ENCODE measurements around the gene ZFC3H1. TPM values are rescaled to one million over a fixed set of nuclear protein-coding genes. Genes with fewer than 3 reads are reported as not detected.

The ZFC3H1 gene
- total and polyA plus RNA-seq, 2 of the 13 experiments (the other 11 are each of a cell fraction or from before 2014, with no cell fraction given): 17.1 to 38.3 TPM

DNA sequence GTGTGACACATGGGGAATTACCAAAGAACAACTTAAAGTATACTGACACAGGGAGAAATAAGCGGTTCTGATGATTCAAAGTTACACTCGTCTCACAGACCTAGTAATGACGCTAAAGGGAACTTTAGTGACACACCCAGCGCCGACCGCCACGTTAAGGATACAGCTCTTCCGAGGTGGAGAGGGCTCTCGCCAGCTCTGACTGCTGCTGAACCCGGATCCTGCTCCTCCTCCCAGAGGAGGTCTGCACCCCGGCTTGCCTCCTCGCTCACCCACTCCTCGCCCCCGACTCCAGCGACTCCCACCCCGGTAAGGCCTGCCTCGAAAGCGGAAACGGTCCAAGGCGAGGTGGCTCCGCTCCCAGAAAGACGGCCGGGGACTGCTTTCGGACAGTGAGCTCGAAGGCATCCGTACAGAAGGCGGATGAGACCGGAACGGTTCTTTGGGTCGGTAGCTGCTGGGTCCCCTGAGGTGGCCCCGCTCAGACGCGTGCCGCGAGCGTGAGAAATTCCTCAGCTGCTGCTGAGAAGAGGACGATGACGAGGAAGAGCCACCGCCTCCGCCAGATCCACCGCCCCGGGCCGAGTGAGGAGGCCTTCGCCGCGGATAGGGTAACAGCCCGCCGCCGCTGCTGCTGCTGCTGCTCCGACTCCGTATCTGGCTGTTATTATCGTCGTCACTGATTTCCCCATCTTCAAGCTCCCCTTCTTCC, 643 bp downstream of the ZFC3H1 start (continued):
- TF ChIP-seq, protein P1, sequence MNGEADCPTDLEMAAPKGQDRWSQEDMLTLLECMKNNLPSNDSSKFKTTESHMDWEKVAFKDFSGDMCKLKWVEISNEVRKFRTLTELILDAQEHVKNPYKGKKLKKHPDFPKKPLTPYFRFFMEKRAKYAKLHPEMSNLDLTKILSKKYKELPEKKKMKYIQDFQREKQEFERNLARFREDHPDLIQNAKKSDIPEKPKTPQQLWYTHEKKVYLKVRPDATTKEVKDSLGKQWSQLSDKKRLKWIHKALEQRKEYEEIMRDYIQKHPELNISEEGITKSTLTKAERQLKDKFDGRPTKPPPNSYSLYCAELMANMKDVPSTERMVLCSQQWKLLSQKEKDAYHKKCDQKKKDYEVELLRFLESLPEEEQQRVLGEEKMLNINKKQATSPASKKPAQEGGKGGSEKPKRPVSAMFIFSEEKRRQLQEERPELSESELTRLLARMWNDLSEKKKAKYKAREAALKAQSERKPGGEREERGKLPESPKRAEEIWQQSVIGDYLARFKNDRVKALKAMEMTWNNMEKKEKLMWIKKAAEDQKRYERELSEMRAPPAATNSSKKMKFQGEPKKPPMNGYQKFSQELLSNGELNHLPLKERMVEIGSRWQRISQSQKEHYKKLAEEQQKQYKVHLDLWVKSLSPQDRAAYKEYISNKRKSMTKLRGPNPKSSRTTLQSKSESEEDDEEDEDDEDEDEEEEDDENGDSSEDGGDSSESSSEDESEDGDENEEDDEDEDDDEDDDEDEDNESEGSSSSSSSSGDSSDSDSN (CRISPR knock-in tag; IDR thresholded peaks at IDR 0.05): peak; percentile 90
- TF ChIP-seq, protein P2, sequence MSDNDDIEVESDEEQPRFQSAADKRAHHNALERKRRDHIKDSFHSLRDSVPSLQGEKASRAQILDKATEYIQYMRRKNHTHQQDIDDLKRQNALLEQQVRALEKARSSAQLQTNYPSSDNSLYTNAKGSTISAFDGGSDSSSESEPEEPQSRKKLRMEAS (IDR thresholded peaks at IDR 0.05): peak; percentile 11; the same call in 1 of the 2 replicates
- TF ChIP-seq ZFX (CRISPR knock-in tag; IDR thresholded peaks at IDR 0.05; ENCODE audit: low read depth) (peak; percentile 77; the same call in 1 of the 2 replicates), ZFP82 (CRISPR knock-in tag; IDR thresholded peaks at IDR 0.05; ENCODE audit: borderline replicate concordance) (0 out of 2 replicates have a peak, but pooled peaks have one; percentile 6), ZNF773 (CRISPR knock-in tag; IDR thresholded peaks at IDR 0.05; ENCODE audit: borderline replicate concordance) (peak; percentile 47; the same call in 1 of the 2 replicates), ELF4 (CRISPR knock-in tag; IDR thresholded peaks at IDR 0.05; ENCODE audit: borderline replicate concordance) (peak; percentile 30; the same call in 1 of the 2 replicates), TSC22D2 (CRISPR knock-in tag; IDR thresholded peaks at IDR 0.05; ENCODE audit: borderline replicate concordance) (0 out of 2 replicates have a peak, but pooled peaks have one; percentile 12), TAF15 (IDR thresholded peaks at IDR 0.05; ENCODE audit: low read depth, low read length, poor library complexity, severe bottlenecking) (peak; percentile 52), MYC (CRISPR knock-in tag; IDR thresholded peaks at IDR 0.05; ENCODE audit: borderline replicate concordance) (peak; percentile 45; the same call in 1 of the 2 replicates), ZNF652 (CRISPR knock-in tag; IDR thresholded peaks at IDR 0.05; ENCODE audit: borderline replicate concordance, low read depth) (no peak), TGIF2 (CRISPR knock-in tag; IDR thresholded peaks at IDR 0.05) (0 out of 2 replicates have a peak, but pooled peaks have one; percentile 33), ZFY (CRISPR knock-in tag; IDR thresholded peaks at IDR 0.05) (no peak; the same call in 1 of the 2 replicates), ZNF33B (CRISPR knock-in tag; IDR thresholded peaks at IDR 0.05) (0 out of 2 replicates have a peak, but pooled peaks have one; percentile 25), SIN3A (IDR thresholded peaks at IDR 0.05; ENCODE audit: borderline replicate concordance, low read depth, low read length) (peak; percentile 39; the same call in 1 of the 2 replicates), KDM5B (CRISPR knock-in tag; IDR thresholded peaks at IDR 0.05; ENCODE audit: borderline replicate concordance) (peak; percentile 47; the same call in 1 of the 2 replicates), ZMYM4 (CRISPR knock-in tag; IDR thresholded peaks at IDR 0.05) (peak; percentile 42; the same call in 1 of the 2 replicates), SP5 (CRISPR knock-in tag; IDR thresholded peaks at IDR 0.05; ENCODE audit: borderline replicate concordance, low read depth) (0 out of 2 replicates have a peak, but pooled peaks have one; percentile 13), GABPA (IDR thresholded peaks at IDR 0.05; ENCODE audit: low read depth, low read length) (peak; percentile 42), GABPA (CRISPR knock-in tag; IDR thresholded peaks at IDR 0.05; ENCODE audit: low read depth) (no peak), NCOR1 (IDR thresholded peaks at IDR 0.05; ENCODE audit: borderline replicate concordance, low read length) (no peak)
- TF ChIP-seq, protein P3, sequence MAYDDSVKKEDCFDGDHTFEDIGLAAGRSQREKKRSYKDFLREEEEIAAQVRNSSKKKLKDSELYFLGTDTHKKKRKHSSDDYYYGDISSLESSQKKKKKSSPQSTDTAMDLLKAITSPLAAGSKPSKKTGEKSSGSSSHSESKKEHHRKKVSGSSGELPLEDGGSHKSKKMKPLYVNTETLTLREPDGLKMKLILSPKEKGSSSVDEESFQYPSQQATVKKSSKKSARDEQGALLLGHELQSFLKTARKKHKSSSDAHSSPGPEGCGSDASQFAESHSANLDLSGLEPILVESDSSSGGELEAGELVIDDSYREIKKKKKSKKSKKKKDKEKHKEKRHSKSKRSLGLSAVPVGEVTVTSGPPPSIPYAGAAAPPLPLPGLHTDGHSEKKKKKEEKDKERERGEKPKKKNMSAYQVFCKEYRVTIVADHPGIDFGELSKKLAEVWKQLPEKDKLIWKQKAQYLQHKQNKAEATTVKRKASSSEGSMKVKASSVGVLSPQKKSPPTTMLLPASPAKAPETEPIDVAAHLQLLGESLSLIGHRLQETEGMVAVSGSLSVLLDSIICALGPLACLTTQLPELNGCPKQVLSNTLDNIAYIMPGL (CRISPR knock-in tag; IDR thresholded peaks at IDR 0.05; ENCODE audit: borderline replicate concordance in 1 of 2, low read depth in 1 of 2): peak in 1 of 2 experiments; percentile 71; a peak in 1 of 4 replicates
- TF ChIP-seq, protein P4, sequence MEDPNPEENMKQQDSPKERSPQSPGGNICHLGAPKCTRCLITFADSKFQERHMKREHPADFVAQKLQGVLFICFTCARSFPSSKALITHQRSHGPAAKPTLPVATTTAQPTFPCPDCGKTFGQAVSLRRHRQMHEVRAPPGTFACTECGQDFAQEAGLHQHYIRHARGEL (CRISPR knock-in tag; IDR thresholded peaks at IDR 0.05): 0 out of 2 replicates have a peak, but pooled peaks have one; percentile 54
- TF ChIP-seq, protein P5, sequence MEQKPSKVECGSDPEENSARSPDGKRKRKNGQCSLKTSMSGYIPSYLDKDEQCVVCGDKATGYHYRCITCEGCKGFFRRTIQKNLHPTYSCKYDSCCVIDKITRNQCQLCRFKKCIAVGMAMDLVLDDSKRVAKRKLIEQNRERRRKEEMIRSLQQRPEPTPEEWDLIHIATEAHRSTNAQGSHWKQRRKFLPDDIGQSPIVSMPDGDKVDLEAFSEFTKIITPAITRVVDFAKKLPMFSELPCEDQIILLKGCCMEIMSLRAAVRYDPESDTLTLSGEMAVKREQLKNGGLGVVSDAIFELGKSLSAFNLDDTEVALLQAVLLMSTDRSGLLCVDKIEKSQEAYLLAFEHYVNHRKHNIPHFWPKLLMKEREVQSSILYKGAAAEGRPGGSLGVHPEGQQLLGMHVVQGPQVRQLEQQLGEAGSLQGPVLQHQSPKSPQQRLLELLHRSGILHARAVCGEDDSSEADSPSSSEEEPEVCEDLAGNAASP (CRISPR knock-in tag; IDR thresholded peaks at IDR 0.05; ENCODE audit: borderline replicate concordance): 0 out of 2 replicates have a peak, but pooled peaks have one; percentile 8

All from HepG2 (cell line).